VCaP (cell line): ENCODE measurements around the gene SAMD14.

Experiments
- H3K27ac ChIP-seq: fragments of 450-650 bp; 2 replicates; pipeline ENCODE4 v1.5.1; 2017
- TF ChIP-seq, protein P1 (sequence below): fragments of 450-650 bp; conservative IDR thresholded peaks from 2 replicates; pipeline ENCODE4 v1.5.1; 2017; ENCODE audit warnings: mild to moderate bottlenecking, moderate library complexity

The SAMD14 gene

DNA sequence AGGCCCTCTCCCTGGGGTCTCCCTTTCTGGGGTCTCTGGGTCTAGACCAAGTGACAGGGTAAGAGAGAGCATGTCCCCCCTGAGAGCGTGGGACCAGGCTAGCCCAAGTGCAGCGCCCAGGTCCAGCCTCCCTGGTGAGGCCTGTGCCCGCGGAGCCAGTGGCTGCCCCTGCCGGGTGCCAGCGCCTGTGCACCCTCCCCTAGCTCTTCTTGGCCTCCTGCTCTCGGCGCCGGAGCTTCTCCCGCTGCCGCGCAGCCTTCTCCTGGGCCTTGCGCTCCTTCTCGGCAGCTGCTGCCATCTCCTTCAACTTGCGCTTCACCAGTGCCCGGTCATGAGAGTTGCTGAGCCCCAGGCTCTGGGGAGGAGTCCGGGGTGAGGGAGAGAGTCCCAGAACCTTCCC is 17.3 kb downstream of the SAMD14 start:
- H3K27ac ChIP-seq: no peak overlapping the region

DNA sequence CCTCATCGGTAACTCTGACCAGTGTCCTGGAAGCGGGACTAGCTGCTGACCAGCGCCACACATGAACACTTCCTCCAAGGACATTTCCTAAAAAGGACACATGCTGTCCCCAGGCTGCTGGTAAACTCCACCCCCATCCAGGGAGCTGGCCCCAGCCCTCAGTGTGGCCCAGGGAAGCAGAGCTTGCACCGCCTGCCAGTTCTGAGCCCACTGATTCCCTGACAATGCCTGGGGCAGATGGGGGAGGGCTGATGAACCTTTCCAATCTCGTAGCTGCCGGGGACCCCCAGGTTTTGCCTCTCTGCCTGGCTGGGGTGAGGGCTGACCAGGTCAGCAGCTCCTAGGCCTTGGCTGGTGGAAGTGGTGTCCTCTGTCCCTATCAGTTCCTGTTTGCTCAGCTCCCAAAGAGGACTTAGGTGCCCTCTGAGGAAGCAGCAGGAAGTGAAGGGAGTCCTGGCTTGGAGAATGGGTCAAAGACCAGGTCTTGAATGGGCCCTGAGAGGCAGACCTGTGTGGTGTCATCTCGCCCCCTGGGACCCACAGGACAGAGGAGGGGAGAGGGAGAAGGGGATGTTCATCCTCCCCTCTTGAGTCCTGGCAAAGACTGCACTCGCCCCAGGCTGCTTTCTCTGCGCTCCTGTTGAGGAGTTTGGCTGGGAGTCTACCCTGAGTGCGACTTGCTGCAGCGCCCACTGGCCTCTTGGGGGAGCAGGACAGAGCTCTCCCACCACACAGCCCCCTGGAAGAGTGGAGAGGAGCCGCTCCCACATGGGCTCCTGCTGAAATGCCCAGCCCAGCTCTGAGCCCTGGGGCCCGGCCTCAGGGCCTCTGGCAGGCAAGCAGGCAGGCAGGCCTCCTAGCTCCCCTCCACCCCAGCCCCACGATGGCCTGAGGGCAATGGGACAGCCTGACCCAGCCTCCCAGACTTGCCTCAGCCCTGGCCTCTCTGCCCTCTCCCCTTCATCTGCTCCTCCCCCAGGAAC is 18.0 kb downstream of the SAMD14 start:
- no peak overlapping the region for H3K27ac ChIP-seq

More for the DNA sequence above, 17.3 kb downstream of the SAMD14 start:
- TF ChIP-seq, protein P1, sequence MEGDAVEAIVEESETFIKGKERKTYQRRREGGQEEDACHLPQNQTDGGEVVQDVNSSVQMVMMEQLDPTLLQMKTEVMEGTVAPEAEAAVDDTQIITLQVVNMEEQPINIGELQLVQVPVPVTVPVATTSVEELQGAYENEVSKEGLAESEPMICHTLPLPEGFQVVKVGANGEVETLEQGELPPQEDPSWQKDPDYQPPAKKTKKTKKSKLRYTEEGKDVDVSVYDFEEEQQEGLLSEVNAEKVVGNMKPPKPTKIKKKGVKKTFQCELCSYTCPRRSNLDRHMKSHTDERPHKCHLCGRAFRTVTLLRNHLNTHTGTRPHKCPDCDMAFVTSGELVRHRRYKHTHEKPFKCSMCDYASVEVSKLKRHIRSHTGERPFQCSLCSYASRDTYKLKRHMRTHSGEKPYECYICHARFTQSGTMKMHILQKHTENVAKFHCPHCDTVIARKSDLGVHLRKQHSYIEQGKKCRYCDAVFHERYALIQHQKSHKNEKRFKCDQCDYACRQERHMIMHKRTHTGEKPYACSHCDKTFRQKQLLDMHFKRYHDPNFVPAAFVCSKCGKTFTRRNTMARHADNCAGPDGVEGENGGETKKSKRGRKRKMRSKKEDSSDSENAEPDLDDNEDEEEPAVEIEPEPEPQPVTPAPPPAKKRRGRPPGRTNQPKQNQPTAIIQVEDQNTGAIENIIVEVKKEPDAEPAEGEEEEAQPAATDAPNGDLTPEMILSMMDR: no peak

DNA sequence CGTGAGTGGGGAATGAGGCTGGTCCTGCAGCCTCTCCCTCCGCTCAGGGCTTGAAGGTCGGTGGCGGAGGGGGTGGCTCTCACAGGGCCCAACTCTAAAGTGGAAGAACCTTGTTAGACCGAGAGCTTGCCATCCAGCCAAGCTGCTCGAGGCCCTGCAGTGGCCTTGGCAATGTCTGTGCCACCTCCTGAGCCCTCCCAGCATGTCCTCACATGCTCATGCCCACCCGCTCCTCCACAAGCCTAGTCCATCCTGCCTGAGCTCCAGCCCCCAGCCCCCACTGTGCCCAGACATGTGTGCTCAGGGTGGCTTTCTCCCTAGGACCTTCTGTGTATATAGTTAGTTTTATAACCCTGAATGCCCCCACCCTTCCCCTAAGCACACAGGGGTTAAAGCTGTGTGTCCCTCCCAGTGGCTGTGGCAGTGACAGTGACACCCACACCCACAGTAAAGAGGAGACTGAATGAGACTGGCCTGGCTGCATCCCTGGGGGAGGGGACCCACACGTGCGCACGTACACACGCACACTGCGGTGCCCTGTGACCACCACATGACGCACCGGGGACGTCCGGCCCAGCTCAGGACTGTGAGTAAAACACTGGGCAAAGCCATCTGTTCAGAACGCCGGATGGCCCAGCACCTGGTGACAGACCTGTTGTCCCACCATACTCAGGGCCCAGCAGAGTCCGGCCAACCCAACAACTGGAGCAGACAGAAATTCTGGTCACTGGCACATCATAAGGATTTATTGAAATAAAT is 19.2 kb downstream of the SAMD14 start:
- H3K27ac ChIP-seq: no peak overlapping the region
- TF ChIP-seq, protein P1: no peak

More for the DNA sequence above, 18.0 kb downstream of the SAMD14 start:
- TF ChIP-seq, protein P1: no peak

DNA sequence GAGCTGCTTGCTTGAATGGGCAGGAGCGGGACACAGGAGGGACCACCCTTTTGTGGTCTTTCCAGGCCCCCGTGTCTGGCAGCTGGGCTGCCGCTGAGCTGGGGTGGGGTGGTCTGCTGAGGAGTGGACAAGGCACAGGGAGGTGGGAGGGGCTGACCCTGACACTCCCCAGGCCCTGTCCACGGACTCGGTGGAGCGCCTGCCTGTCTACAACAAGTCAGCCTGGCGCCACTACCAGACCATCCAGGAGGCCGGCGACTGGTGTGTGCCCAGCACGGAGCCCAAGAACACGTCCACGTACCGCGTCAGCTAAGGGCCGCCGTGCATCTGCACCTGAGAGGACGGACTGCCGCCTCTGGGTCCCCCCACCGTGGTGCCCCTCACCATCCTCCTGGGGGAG is 20.2 kb downstream of the SAMD14 start:
- TF ChIP-seq, protein P1: no peak

DNA sequence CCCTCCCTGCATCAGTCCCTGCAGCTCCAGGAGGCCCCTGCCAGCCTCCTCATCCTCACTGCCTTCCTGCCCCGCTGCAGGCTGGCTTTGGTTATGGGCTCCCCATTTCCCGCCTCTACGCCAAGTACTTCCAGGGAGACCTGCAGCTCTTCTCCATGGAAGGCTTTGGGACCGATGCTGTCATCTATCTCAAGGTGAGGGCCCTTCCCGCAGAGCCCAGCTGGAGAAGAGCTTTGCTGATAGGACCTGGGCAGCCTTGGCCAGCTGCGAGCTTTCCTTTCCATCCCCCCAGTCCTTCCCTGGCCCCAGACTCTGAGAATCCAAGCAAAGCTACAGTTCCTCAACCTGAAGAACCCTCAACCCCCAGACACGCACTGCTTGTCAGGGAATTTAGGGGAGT is 20.8 kb downstream of the SAMD14 start:
- TF ChIP-seq, protein P1: no peak
- H3K27ac ChIP-seq: no peak overlapping the region

More for the DNA sequence above, 20.2 kb downstream of the SAMD14 start:
- H3K27ac ChIP-seq: no peak overlapping the region

DNA sequence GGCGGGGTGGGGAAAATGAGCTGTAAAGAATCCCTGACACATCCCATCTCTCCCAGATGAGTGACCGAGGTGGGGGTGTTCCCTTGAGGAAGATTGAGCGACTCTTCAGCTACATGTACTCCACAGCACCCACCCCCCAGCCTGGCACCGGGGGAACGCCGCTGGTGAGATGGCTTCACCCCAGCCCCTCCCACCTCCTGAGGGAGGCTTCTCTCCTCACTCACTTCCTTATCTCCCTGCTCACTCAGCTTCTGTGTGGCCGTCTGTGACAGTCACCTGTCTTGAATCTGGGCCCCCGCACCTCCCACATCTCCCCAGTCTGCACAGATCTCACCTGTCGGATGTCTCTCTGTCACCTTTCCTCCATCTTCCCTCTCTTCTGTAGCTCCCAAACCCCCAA is 21.4 kb downstream of the SAMD14 start:
- TF ChIP-seq, protein P1: no peak
- no peak overlapping the region for H3K27ac ChIP-seq

DNA sequence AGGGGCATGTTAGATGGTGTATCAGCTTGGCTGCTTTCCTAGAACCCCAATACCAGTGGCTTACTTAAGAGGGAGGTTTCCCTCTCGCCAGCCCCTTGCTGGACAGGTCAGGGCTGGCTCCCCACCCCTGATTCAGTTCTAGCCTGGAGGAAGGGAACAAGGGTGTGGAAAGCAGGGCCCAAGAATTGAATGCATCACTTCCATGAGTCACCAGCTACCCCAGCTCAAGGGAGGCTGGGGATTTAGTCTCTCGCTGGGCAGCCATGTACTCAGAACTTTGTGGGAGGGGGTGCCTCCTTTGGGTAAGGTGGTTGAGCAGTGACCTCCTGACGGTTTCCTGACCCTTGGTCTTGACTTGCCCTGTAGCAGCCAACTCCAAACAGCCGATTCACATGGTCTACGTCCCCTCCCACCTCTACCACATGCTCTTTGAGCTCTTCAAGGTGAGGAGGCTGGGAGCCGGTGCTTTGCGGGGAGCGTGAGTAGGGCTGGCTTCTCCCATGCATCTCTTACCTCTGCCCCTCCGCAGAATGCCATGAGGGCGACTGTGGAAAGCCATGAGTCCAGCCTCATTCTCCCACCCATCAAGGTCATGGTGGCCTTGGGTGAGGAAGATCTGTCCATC is 22.1 kb downstream of the SAMD14 start:
- no peak overlapping the region for H3K27ac ChIP-seq
- TF ChIP-seq, protein P1: no peak
